GM18526 (cell line): Measurements from ENCODE around the gene RARA.
A peak's percentile ranks its signal among the peaks of the same experiment; 100 is the strongest.

ENCODE experiments used
- POLR2A ChIP-seq: IDR thresholded peaks from 3 replicates; pipeline ENCODE4 v1.6.1; 2011; ENCODE audit not compliant: insufficient read length; ENCODE audit errors: extremely low read depth

Gene RARA

GRCh38 chr17:40320756-40321523, 12.0 kb downstream of the RARA start:
- no peak for TF ChIP-seq POLR2A

- no peak for TF ChIP-seq POLR2A
Observed at GRCh38 chr17:40321524-40321929, 12.5 kb downstream of the RARA start.

- TF ChIP-seq POLR2A: no peak
Observed at GRCh38 chr17:40321961-40322357, 13.0 kb downstream of the RARA start.

GRCh38 chr17:40322358-40323315, 13.7 kb downstream of the RARA start:
- peak; percentile 61 for TF ChIP-seq POLR2A

- TF ChIP-seq POLR2A: no peak
Observed at GRCh38 chr17:40323391-40324381, 14.7 kb downstream of the RARA start.

- TF ChIP-seq POLR2A: peak; percentile 34
Observed at GRCh38 chr17:40325156-40326013, 16.4 kb downstream of the RARA start.

GRCh38 chr17:40326014-40326831, 17.2 kb downstream of the RARA start:
- TF ChIP-seq POLR2A: no peak

GRCh38 chr17:40326832-40327199, 17.8 kb downstream of the RARA start:
- no peak for TF ChIP-seq POLR2A

GRCh38 chr17:40327244-40327729, 18.3 kb downstream of the RARA start:
- TF ChIP-seq POLR2A: no peak

- no peak for TF ChIP-seq POLR2A
Observed at GRCh38 chr17:40327735-40328385, 18.9 kb downstream of the RARA start.

GRCh38 chr17:40328386-40328766, 19.4 kb downstream of the RARA start:
- TF ChIP-seq POLR2A: no peak

- no peak for TF ChIP-seq POLR2A
Observed at GRCh38 chr17:40329839-40330794, 21.1 kb downstream of the RARA start.
